CD4-positive, alpha-beta T cell (primary cell): Measurements from ENCODE around the gene MROH8. TPM values are rescaled to one million over a fixed set of nuclear protein-coding genes. Genes with fewer than 3 reads are reported as not detected.

ENCODE experiments used
- ATAC-seq: fragments of 200-7000 bp; cut with Tn5 transposase; one replicate; pipeline ENCODE4 v1.10.0; 2022; ENCODE audit warnings: mild to moderate bottlenecking; ENCODE audit not compliant: poor library complexity
- CTCF ChIA-PET: fragments of 350-600 bp; sonication (Branson Sonifier 250); formaldehyde crosslinking; loops from one replicate; lab custom pipeline; 2021; ENCODE audit warnings: antibody characterized with exemption, inconsistent platforms; lab: Charles Lee
- POLR2A ChIA-PET: fragments of 350-600 bp; sonication (Branson Sonifier 250); formaldehyde crosslinking; loops from one replicate; lab custom pipeline; 2021; ENCODE audit warnings: antibody characterized with exemption, inconsistent platforms; lab: Charles Lee
- DNase-seq, 14 experiments: peaks; one replicate each; pipeline ENCODE4 v3.0.0-alpha.2; 2013 to 2020; ENCODE audit warnings: mixed read lengths in 2 of 14
- H3K27ac ChIP-seq, 2 donors: one replicate each; pipeline versions ENCODE4 v1.5.1 to v1.7.0; 2013; ENCODE audit warnings: low read length in 2 of 2, low read depth in 1 of 2, mild to moderate bottlenecking in 1 of 2
- H3K27me3 ChIP-seq, 2 experiments: 1 replicate in 1 of 2; 2 replicates in 1 of 2; pipeline versions ENCODE4 v1.6.1 to v1.7.0; 2013; ENCODE audit warnings: low read length in 2 of 2, control low read depth in 1 of 2, mild to moderate bottlenecking in 1 of 2, moderate library complexity in 1 of 2; ENCODE audit not compliant: insufficient read depth in 2 of 2, control insufficient read depth in 1 of 2
- H3K36me3 ChIP-seq: one replicate; pipeline ENCODE4 v1.6.1; 2013; ENCODE audit warnings: low read length, control low read depth; ENCODE audit not compliant: insufficient read depth
- H3K4me1 ChIP-seq: one replicate; pipeline ENCODE4 v1.6.1; 2013; ENCODE audit warnings: low read length, control low read depth; ENCODE audit not compliant: insufficient read depth
- H3K4me3 ChIP-seq: one replicate; pipeline ENCODE4 v1.5.1; 2013; ENCODE audit warnings: mild to moderate bottlenecking, low read length, moderate library complexity
- H3K9me3 ChIP-seq, 2 experiments: 1 replicate in 1 of 2; 2 replicates in 1 of 2; pipeline versions ENCODE4 v1.6.1 to v1.7.0; 2013; ENCODE audit warnings: low read length in 2 of 2, mild to moderate bottlenecking in 2 of 2, control low read depth in 1 of 2, moderate library complexity in 1 of 2; ENCODE audit not compliant: control insufficient read depth in 1 of 2, insufficient read depth in 1 of 2
- H3K27ac Mint-ChIP-seq: one replicate; pipeline ENCODE4 v1.8.0; 2020; ENCODE audit warnings: mixed read lengths
- H3K27me3 Mint-ChIP-seq: one replicate; pipeline ENCODE4 v1.8.0; 2021; ENCODE audit warnings: mixed read lengths
- H3K36me3 Mint-ChIP-seq: one replicate; pipeline ENCODE4 v1.8.0; 2021; ENCODE audit warnings: low read depth, mixed read lengths
- H3K4me1 Mint-ChIP-seq: one replicate; pipeline ENCODE4 v1.8.0; 2021; ENCODE audit warnings: low read depth, mixed read lengths
- H3K4me3 Mint-ChIP-seq: one replicate; pipeline ENCODE4 v1.8.0; 2020; ENCODE audit warnings: mild to moderate bottlenecking, mixed read lengths
- H3K9me3 Mint-ChIP-seq: one replicate; pipeline ENCODE4 v1.8.0; 2020; ENCODE audit warnings: mixed read lengths
- intact Hi-C, 2 experiments: fragments of 100-400 bp; cut with DNase I in 1 of 2; cut with micrococcal nuclease in 1 of 2; formaldehyde crosslinking; loops; one replicate each; pipeline versions ENCODE4 v1.15.1 to v1.9.0; 2023 to 2025; cut with DNase I, micrococcal nuclease
- total RNA-seq, 174 experiments: library from RNA in 2 of 174; stranded (reverse) in 2 of 174; gene quantifications; one replicate each; pipeline ENCODE4 v1.2.3 and lab custom pipeline; 2021 to 2026
- TF ChIP-seq, protein P1 (sequence below): fragments of 200-600 bp; IDR thresholded peaks from one replicate; pipeline ENCODE4 v1.8.0; 2022; ENCODE audit warnings: antibody characterized with exemption, mild to moderate bottlenecking

The MROH8 gene
- total RNA-seq, 2 experiments from 2014 or later = 1.1 to 1.2 TPM

DNA sequence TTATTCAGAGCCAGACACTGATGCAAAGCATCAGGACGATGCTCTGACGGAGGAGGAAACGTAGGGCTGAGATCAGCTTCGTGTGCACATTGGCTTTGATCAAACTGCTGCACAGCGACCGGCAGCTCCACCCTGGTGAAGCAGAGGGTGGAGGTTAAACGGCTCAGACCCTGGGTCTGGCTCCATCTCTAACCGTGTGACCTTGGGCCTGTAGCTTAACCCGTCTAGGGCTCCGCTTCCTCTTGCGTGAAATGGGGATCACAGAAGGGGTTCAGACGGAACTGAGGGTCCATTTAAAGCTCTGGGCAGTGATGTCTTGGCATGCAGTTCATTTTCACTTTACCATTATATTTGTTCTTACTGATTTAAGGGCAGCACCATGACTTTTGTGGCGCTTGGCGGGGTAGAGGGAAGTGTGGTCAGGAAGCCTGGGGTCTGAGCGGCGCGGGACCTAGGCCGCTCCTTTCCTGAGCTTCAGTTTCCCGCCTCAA, 84.2 kb downstream of the MROH8 start:
- Histone ChIP-seq H3K27me3 (no peaks in the 10 kb centered on the region), H3K27ac (peak overlapping the region; percentile 69 to 92), H3K9me3 (no peaks in the 10 kb centered on the region), H3K4me3 (peak overlapping the region; percentile 89), H3K4me1 (peaks cover 37% of the 10 kb centered on the region), H3K36me3 (peaks cover 12% of the 10 kb centered on the region)
- intact Hi-C loops = loop anchor here (5.0 to 10.0 kb wide), 5 partner anchors 82 to 937 kb away; partner anchors contain the start of genes BLCAP (in 1 of the 2), MROH8 (in 1 of the 2), RPN2 (in 1 of the 2) and RPRD1B (in 1 of the 2)
- POLR2A ChIA-PET = interaction anchor here (0.6 to 2.7 kb wide), 16 partner anchors 8 to 1353 kb away, joined by 3 to 33 read pairs (median 5); partner anchors contain the start of genes MROH8, RBM39, RPN2 and SCAND1
- Mint-ChIP-seq H3K36me3 (peaks cover 32% of the 10 kb centered on the region), H3K27ac (peak overlapping the region; percentile 99), H3K4me1 (peaks cover 37% of the 10 kb centered on the region), H3K27me3 (no peaks in the 10 kb centered on the region), H3K4me3 (peak overlapping the region; percentile 95), H3K9me3 (no peaks in the 10 kb centered on the region)
- DNase-seq (peak in 13 of 14 experiments; percentile 34 to 85 (median 53)), ATAC-seq (peak; percentile 77)
- TF ChIP-seq, protein P1, sequence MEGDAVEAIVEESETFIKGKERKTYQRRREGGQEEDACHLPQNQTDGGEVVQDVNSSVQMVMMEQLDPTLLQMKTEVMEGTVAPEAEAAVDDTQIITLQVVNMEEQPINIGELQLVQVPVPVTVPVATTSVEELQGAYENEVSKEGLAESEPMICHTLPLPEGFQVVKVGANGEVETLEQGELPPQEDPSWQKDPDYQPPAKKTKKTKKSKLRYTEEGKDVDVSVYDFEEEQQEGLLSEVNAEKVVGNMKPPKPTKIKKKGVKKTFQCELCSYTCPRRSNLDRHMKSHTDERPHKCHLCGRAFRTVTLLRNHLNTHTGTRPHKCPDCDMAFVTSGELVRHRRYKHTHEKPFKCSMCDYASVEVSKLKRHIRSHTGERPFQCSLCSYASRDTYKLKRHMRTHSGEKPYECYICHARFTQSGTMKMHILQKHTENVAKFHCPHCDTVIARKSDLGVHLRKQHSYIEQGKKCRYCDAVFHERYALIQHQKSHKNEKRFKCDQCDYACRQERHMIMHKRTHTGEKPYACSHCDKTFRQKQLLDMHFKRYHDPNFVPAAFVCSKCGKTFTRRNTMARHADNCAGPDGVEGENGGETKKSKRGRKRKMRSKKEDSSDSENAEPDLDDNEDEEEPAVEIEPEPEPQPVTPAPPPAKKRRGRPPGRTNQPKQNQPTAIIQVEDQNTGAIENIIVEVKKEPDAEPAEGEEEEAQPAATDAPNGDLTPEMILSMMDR = no peak
- CTCF ChIA-PET = interaction anchor here (0.5 to 2.1 kb wide), 6 partner anchors 14 to 101 kb away, joined by 3 to 8 read pairs (median 4); partner anchors contain the start of gene RPN2

DNA sequence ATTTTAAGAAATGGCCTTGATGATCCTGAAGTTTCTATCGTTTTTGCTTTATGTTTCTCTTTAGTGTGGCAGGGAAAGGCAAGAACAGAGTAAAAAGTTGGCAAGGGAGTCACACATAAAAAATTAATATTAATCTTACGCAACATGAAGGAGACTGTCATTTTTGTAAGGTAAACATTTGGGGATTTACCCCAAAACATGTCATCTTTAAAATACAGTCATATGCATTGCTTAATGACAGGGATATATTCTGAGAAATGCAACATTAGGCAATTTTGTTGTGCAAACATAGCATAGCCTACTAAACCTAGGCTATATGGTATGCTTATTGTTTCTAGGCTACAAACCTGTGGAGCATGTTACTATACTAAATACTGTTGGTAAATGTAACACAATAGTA, 88.9 kb downstream of the MROH8 start:
- H3K36me3 ChIP-seq = peaks cover 24% of the 10 kb centered on the region
- peaks cover 65% of the 10 kb centered on the region for H3K36me3 Mint-ChIP-seq
- no peaks in the 10 kb centered on the region for H3K9me3 ChIP-seq
- intact Hi-C loops = loop anchor here in 1 of 2 experiments (10.0 kb wide), 1 partner anchor 626 kb away; no protein-coding TSS in a partner anchor
- ChIA-PET CTCF (no interaction called here), POLR2A (no interaction called here)
- H3K4me1 ChIP-seq = peaks cover 24% of the 10 kb centered on the region
- H3K4me3 Mint-ChIP-seq = no peak overlapping the region
- H3K27ac ChIP-seq = no peak overlapping the region
- no peaks in the 10 kb centered on the region for H3K9me3 Mint-ChIP-seq
- no peaks in the 10 kb centered on the region for H3K27me3 ChIP-seq
- H3K4me3 ChIP-seq = no peak overlapping the region
- H3K27me3 Mint-ChIP-seq = no peaks in the 10 kb centered on the region
- H3K27ac Mint-ChIP-seq = no peak overlapping the region
- TF ChIP-seq, protein P1 = no peak
- ATAC-seq (no peak), DNase-seq (no peak)
- H3K4me1 Mint-ChIP-seq = peaks cover 32% of the 10 kb centered on the region

DNA sequence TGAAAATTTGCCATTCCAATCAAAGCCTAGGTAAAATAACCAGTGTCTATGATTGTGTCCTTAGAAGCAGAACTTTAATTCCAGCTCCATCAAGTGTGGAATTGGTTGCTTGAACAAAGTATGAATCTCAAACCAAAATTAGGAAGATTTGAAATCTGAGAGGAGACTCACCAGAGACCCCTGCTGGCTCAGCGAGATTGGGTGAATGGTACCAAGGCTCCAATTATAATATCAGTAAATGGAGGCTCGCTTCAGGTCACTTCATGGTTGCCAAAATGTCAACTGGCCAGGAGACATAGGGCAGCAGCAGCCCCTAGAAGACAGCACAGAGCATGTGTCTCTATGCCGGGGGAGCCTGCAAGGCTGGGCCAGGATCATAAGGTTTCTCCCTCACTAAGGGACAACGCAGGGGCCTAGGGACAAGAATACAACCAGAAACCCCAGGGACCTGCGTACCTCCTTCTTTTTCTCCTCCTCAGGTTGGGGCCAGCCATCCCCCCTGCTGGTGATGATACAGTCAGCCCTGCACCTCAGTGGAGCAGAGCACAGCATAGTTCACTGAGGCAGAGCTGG, 97.5 kb downstream of the MROH8 start:
- Histone ChIP-seq H3K27me3 (no peaks in the 10 kb centered on the region), H3K27ac (peak overlapping the region in 1 of 2 donors; percentile 16), H3K4me3 (no peak overlapping the region), H3K36me3 (peaks cover 14% of the 10 kb centered on the region), H3K9me3 (no peaks in the 10 kb centered on the region), H3K4me1 (peaks cover 10% of the 10 kb centered on the region)
- no peaks in the 10 kb centered on the region for H3K27me3 Mint-ChIP-seq
- H3K4me1 Mint-ChIP-seq = peaks cover 25% of the 10 kb centered on the region
- peaks cover 67% of the 10 kb centered on the region for H3K36me3 Mint-ChIP-seq
- DNase-seq (peak; percentile 37 to 77 (median 54)), ATAC-seq (peak; percentile 86)
- intact Hi-C loops = loop anchor here (1.0 to 5.0 kb wide), 4 partner anchors 74 to 165 kb away; partner anchors contain the start of gene SAMHD1 (in 2 of the 2)
- H3K9me3 Mint-ChIP-seq = no peaks in the 10 kb centered on the region
- peak overlapping the region; percentile 48 for H3K27ac Mint-ChIP-seq
- POLR2A ChIA-PET = interaction anchor here (1.1 to 2.3 kb wide), 4 partner anchors 13 to 106 kb away, joined by 3 to 11 read pairs (median 7); no protein-coding TSS in a partner anchor
- CTCF ChIA-PET = interaction anchor here (0.8 to 3.0 kb wide), 8 partner anchors 9 to 74 kb away, joined by 3 to 12 read pairs (median 4); partner anchors contain the start of gene RBL1
- no peak overlapping the region for H3K4me3 Mint-ChIP-seq
- TF ChIP-seq, protein P1 = peak; percentile 88
